ENCODE results near the gene KPNA5.
"Not testable (repeated sequence)": the region's sequence is repeated elsewhere in the genome, so short reads cannot be mapped to it uniquely, and the experiment has no call there.

The KPNA5 gene

DNA sequence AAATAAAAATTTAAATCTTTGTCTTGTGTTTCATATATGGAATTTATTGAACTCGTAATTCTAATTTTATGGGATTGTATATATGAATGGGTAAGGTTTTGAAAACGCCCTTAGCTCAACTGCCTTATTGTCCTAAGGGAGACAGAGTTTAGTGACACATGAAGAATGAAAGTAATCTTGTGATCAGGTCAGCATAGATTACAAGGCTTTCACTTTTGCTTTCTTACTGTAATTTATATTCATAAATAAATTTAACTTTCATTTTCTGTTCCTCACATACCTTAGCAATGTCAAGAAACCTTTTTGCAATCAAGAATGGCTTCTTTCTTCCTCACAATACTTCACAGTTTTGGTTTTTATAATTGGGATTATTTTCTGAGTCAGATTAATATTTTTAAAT, 14.4 kb downstream of the KPNA5 start:
- no peak for TF ChIP-seq CTCF (IDR thresholded peaks at IDR 0.05; ENCODE audit: extremely low read depth, insufficient read depth, missing control alignments)
- in situ Hi-C loops (cut with MboI; ENCODE audit: low pct_unique_long_range_greater_than_20kb, low sequenced_read_pairs, unreplicated experiment): no loop called here
- DNase-seq (ENCODE audit: low spot score): peak; percentile 43

DNA sequence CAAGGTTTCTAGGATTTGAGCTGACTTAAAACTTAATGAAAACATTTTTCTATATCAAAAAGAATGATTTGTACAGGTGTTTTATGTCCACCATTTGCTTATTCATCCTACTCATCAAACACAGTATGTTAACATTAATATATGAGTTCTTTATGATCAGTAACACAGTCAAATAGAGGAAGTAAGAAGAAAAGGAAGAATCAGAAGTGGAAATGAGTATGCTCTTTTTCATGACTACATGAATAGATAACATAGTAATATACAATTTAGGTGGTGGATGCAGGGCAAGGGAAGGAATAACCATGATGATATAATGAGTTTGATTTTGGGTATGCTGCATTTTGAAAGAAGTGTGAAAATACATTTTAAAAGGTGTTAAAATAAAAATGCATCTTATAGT, 16.5 kb downstream of the KPNA5 start:
- no peak for TF ChIP-seq CTCF (IDR thresholded peaks at IDR 0.05; ENCODE audit: extremely low read depth, insufficient read depth, missing control alignments)
- in situ Hi-C loops (cut with MboI; ENCODE audit: low pct_unique_long_range_greater_than_20kb, low sequenced_read_pairs, unreplicated experiment): no loop called here
- DNase-seq (ENCODE audit: low spot score): no peak

GRCh38 chr6:116703888-116704287, 22.9 kb downstream of the KPNA5 start:
- DNase-seq (ENCODE audit: low spot score); in situ Hi-C loops (cut with MboI; ENCODE audit: low pct_unique_long_range_greater_than_20kb, low sequenced_read_pairs, unreplicated experiment): not testable (repeated sequence)

GRCh38 chr6:116705917-116706316, 24.9 kb downstream of the KPNA5 start:
- in situ Hi-C loops (cut with MboI; ENCODE audit: low pct_unique_long_range_greater_than_20kb, low sequenced_read_pairs, unreplicated experiment): no loop called here
- TF ChIP-seq CTCF (IDR thresholded peaks at IDR 0.05; ENCODE audit: extremely low read depth, insufficient read depth, missing control alignments): no peak
- DNase-seq (ENCODE audit: low spot score): no peak

GRCh38 chr6:116714296-116714695, 33.3 kb downstream of the KPNA5 start:
- in situ Hi-C loops (cut with MboI; ENCODE audit: low pct_unique_long_range_greater_than_20kb, low sequenced_read_pairs, unreplicated experiment): no loop called here
- no peak for DNase-seq (ENCODE audit: low spot score)
- TF ChIP-seq CTCF (IDR thresholded peaks at IDR 0.05; ENCODE audit: extremely low read depth, insufficient read depth, missing control alignments): no peak

GRCh38 chr6:116714761-116715160, 33.8 kb downstream of the KPNA5 start:
- DNase-seq (ENCODE audit: low spot score): no peak
- in situ Hi-C loops (cut with MboI; ENCODE audit: low pct_unique_long_range_greater_than_20kb, low sequenced_read_pairs, unreplicated experiment): no loop called here
- no peak for TF ChIP-seq CTCF (IDR thresholded peaks at IDR 0.05; ENCODE audit: extremely low read depth, insufficient read depth, missing control alignments)

- TF ChIP-seq CTCF (IDR thresholded peaks at IDR 0.05; ENCODE audit: extremely low read depth, insufficient read depth, missing control alignments): no peak
- DNase-seq (ENCODE audit: low spot score): no peak
- in situ Hi-C loops (cut with MboI; ENCODE audit: low pct_unique_long_range_greater_than_20kb, low sequenced_read_pairs, unreplicated experiment): no loop called here
These were observed 45.9 kb downstream of the KPNA5 start for GRCh38 chr6:116726947-116727346.

All from GM13977 (cell line).